ENCODE results near the gene ASIC2.

ASIC2 gene

GRCh38 chr17:33328129-33328528 is 35.0 kb upstream of the ASIC2 start:
- H3K4me3 ChIP-seq (ENCODE audit: low read depth, low read length) = no peak overlapping the region
- TF ChIP-seq CTCF (IDR thresholded peaks at IDR 0.05; ENCODE audit: insufficient read depth, low read depth, low read length, missing control alignments) = no peak
- DNase-seq (ENCODE audit: low read depth) = no peak

DNA sequence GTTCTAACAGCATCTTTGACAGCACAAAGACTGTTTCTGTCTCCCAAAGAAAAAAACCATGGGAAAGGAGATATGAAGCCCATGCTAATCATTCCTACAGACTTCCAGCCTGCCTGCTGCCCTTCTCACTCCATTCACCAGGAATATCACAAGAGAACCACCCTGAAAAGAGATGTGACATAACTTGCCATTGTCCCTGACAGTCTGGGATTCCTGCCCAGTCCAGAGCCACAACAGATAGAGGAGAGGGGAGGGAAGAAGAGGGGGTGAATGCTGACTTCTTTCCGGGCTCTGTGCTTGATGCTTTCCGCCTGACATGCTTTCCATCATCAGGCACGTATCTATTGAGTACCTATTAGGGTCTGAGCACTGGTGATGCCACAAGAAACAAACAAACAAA is 31.6 kb upstream of the ASIC2 start:
- TF ChIP-seq CTCF (IDR thresholded peaks at IDR 0.05; ENCODE audit: insufficient read depth, low read depth, low read length, missing control alignments) = no peak
- H3K4me3 ChIP-seq (ENCODE audit: low read depth, low read length) = no peak overlapping the region
- no peak for DNase-seq (ENCODE audit: low read depth)

GRCh38 chr17:33322063-33322462 is 29.0 kb upstream of the ASIC2 start:
- no peak overlapping the region for H3K4me3 ChIP-seq (ENCODE audit: low read depth, low read length)
- TF ChIP-seq CTCF (IDR thresholded peaks at IDR 0.05; ENCODE audit: insufficient read depth, low read depth, low read length, missing control alignments) = no peak
- DNase-seq (ENCODE audit: low read depth) = no peak

DNA sequence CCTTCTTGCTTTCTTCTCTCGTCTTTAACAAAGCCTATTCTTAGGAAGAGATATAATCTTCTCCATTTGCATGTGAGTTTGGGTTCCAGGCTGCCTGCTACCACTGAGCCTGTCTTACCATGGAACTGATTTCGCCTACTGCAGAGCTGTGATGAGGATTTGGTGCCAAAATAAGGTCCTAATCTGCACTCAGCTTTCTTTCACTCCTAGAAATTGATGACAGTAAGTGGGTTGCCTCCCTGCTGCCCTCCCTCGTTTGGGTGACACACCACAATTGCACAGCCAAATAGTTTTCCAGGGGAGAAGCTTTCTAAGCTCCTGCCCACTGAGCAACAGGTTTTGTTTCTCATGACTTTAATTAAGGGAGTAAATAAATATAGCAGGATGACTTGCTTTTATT is 25.1 kb upstream of the ASIC2 start:
- no peak for TF ChIP-seq CTCF (IDR thresholded peaks at IDR 0.05; ENCODE audit: insufficient read depth, low read depth, low read length, missing control alignments)
- no peak overlapping the region for H3K4me3 ChIP-seq (ENCODE audit: low read depth, low read length)
- DNase-seq (ENCODE audit: low read depth) = no peak

DNA sequence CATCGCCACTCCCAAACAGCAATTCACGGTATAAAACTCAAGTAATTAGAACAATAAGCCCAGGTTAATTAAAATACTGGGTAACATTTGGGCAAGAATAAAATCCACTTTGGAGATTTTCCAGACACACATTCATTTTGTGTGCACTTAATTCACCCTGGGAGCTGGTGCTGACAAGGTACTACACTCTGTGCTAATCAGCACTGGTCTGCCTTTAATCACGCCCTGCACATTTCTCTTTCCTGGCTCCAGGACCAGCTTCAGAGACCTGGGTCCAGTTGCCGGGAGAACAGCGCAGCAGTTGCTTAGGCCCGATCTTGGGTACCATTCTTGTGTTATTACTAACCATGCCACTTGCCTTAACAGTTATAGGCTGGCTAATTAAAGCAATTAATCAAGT is 23.7 kb upstream of the ASIC2 start:
- no peak for DNase-seq (ENCODE audit: low read depth)
- H3K4me3 ChIP-seq (ENCODE audit: low read depth, low read length) = no peak overlapping the region
- no peak for TF ChIP-seq CTCF (IDR thresholded peaks at IDR 0.05; ENCODE audit: insufficient read depth, low read depth, low read length, missing control alignments)

DNA sequence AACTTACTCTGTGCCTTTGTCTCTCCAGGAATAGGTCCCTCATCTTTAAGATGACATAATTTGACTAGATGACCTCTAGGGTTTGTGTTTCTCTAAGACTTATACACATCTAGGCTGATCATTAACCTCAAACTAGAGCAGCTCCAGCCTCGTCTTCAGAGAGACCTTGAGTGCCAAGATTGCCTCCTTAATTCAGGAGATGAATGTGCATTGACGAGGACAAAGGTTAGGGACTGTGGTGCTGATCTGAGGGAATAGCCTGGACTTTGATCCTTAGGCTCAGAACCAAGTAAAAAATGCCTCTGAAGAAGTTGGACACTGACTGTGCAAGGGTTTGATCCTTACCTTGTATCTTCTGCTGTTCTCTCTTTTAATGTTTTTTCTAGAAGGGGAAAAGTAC is 17.2 kb upstream of the ASIC2 start:
- TF ChIP-seq CTCF (IDR thresholded peaks at IDR 0.05; ENCODE audit: insufficient read depth, low read depth, low read length, missing control alignments) = no peak
- no peak for DNase-seq (ENCODE audit: low read depth)
- no peak overlapping the region for H3K4me3 ChIP-seq (ENCODE audit: low read depth, low read length)

DNA sequence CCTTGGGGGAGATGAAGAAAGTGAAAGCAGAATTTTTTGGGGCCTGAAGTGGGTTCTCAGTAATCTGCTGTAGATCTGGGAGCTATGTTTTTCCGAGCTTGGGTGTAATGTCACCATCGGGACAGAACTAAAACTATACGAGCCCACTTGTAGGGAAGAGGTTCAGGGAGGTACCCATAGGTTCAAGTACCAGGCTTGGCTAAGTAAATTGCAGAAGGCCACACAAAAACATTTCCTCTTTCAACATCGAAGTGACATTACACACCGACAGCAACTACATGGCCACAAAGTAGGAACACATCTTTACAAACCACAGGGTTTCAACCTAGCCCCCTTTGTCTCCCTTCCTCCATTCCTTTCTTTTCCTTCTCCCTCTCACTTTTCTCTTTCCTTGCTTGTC is 10.2 kb upstream of the ASIC2 start:
- no peak overlapping the region for H3K4me3 ChIP-seq (ENCODE audit: low read depth, low read length)
- no peak for DNase-seq (ENCODE audit: low read depth)
- no peak for TF ChIP-seq CTCF (IDR thresholded peaks at IDR 0.05; ENCODE audit: insufficient read depth, low read depth, low read length, missing control alignments)
